Keratinocyte (primary cell): ENCODE results near the gene SQSTM1.

Source experiments
- CTCF ChIP-seq, 3 experiments: IDR thresholded peaks in 1 of 3; conservative IDR thresholded peaks in 1 of 3; optimal IDR thresholded peaks in 1 of 3; 2 replicates in 2 of 3; 3 replicates in 1 of 3; pipeline versions ENCODE3 to v1.5.1; 2011; ENCODE audit warnings: low read length in 3 of 3, mild to moderate bottlenecking in 3 of 3, moderate library complexity in 2 of 3, control low read depth in 1 of 3, inconsistent platforms in 1 of 3; ENCODE audit not compliant: insufficient read depth in 2 of 3; ENCODE audit errors: extremely low read depth in 1 of 3
- EZH2 ChIP-seq: IDR thresholded peaks from one replicate; pipeline ENCODE4 v1.6.1; 2012; ENCODE audit warnings: inconsistent platforms, mild to moderate bottlenecking, low read length, moderate library complexity

GRCh38 chr5:179795049-179795862 lies 25.4 kb upstream of the SQSTM1 start:
- TF ChIP-seq CTCF (optimal IDR thresholded peaks at IDR 0.05 in 1 of 3, IDR thresholded peaks at IDR 0.05 in 1 of 3, conservative IDR thresholded peaks at IDR 0.05 in 1 of 3; ENCODE audit: extremely low read depth in 1 of 3, insufficient read depth in 2 of 3, low read length in 3 of 3) (no peak), EZH2 (no peak)
